Skin epidermis (tissue), 12 donors: Measurements from ENCODE around the gene DCPS.

Source experiments
- H3K27ac ChIP-seq, 21 experiments: fragments of 200-600 bp; sonication (generic) in 11 of 21; one replicate each; pipeline ENCODE4 v1.5.0; 2020; ENCODE audit warnings: mild to moderate bottlenecking in 3 of 21, inconsistent platforms in 2 of 21, moderate library complexity in 2 of 21
- H3K4me3 ChIP-seq, 7 experiments: fragments of 200-600 bp; sonication (generic) in 2 of 7; one replicate each; pipeline ENCODE4 v1.5.0; 2020; ENCODE audit warnings: inconsistent platforms in 2 of 7, mild to moderate bottlenecking in 2 of 7, moderate library complexity in 1 of 7

DCPS gene

GRCh38 chr11:126318574-126319373 lies 14.9 kb downstream of the DCPS start:
- H3K27ac ChIP-seq, result peak overlapping the region in 20 of 21 experiments; percentile 13 to 92 (median 81)
- peak overlapping the region in 2 of 7 experiments; percentile 1 to 12 for H3K4me3 ChIP-seq

DNA sequence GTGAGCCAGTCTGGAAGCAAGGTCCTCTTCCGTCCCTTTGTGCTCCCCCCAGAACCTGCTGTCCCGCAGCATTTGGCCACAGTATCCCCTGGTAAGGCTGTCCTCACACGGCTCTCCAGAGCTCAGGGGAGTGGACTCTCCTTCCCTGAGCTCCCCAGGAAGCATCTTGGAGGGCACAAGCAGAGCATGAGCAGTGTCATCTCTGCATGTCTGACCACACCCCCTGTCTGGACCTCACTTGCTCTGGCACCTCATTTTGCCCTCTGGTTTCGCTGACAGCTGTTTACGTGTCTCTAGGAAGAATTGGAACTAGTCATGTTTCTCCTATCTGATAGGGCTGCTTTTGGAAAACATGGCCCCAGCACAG lies 15.5 kb downstream of the DCPS start:
- no peak overlapping the region for H3K4me3 ChIP-seq
- H3K27ac ChIP-seq, result peak overlapping the region in 19 of 21 experiments; percentile 58 to 92 (median 81)

DNA sequence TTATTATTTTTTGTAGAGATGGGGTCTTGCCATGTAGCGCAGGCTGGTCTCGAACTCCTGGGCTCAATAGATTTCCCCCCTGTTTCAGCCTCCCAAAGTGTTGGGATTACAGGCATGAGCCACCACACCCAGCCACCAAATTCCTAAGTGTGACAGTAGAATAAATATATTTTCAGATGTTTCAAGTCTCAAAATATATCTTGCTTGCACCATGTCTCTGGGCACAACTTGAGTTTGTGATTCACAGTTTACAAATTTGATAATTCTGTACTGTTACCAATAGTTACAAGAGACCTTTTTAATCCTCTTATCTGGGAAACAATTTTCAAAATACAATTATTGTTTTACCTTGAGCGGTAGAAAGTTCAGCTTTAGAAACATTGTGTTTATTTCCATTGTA lies 19.1 kb downstream of the DCPS start:
- Histone ChIP-seq H3K4me3 (no peak overlapping the region), H3K27ac (no peak overlapping the region)

DNA sequence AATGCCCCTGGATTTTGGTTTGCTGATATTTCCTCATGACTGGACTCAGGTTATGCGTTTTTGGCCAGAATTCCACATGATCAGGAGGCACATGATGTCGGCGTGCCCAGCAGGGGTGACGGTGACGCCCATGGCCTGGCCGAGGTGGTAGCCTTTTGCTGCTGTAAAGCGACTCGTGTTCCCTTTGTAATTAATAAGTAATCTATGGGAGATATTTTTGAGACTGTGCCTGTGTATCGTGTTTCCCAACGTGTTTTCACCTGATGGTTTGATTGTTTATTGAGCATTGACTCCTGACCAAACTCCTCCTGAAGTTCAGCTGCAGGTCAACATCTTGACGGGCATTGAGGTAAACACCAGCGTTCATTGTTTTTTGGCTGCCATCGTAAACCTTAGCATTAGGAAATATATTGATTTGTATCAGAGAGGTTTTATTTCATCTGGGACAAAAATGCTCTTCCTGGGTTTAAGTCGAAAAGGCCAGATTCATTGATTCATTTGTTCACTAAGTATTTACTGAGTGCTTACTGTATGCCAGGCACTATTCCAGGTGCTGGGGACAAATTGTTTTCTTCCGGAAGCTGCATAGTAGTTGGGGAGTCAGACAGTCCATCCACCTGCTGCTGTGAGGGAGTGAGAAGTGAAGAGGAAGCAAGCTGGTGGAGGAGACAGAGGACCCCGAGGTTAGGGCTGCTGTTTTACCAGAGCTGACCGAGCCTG lies 23.6 kb downstream of the DCPS start:
- Histone ChIP-seq H3K27ac (peak overlapping the region in 1 of 21 experiments; percentile 24), H3K4me3 (no peak overlapping the region)

DNA sequence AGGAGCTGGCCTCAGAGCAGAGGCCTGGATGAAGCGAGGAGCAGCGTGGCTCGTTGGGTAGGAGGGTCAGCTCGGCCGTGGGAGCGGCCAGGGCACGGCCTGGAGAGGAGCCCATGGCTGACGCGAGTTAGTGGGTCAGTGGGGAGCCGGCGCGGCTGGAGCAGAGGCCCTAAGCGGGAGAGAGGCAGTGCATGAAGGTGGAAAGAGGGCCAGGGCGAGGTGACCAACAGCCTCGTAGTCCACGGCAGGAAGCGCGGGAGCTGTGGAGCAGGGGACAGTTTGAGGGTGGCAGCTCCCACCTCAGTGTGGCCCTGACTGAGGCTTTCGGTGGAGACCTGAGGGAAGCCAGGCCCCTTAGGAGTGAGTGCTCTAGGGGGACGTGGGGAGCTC lies 24.1 kb downstream of the DCPS start:
- H3K27ac ChIP-seq, result peak overlapping the region in 1 of 21 experiments; percentile 24

GRCh38 chr11:126328444-126328843 lies 24.6 kb downstream of the DCPS start:
- peak overlapping the region in 4 of 21 experiments; percentile 13 to 31 (median 22) for H3K27ac ChIP-seq
- H3K4me3 ChIP-seq, result no peak overlapping the region

More for the DNA sequence above, 24.1 kb downstream of the DCPS start:
- no peak overlapping the region for H3K4me3 ChIP-seq

GRCh38 chr11:126328938-126329643 lies 25.2 kb downstream of the DCPS start:
- Histone ChIP-seq H3K27ac (peak overlapping the region in 6 of 21 experiments; percentile 0 to 42 (median 22)), H3K4me3 (no peak overlapping the region)

DNA sequence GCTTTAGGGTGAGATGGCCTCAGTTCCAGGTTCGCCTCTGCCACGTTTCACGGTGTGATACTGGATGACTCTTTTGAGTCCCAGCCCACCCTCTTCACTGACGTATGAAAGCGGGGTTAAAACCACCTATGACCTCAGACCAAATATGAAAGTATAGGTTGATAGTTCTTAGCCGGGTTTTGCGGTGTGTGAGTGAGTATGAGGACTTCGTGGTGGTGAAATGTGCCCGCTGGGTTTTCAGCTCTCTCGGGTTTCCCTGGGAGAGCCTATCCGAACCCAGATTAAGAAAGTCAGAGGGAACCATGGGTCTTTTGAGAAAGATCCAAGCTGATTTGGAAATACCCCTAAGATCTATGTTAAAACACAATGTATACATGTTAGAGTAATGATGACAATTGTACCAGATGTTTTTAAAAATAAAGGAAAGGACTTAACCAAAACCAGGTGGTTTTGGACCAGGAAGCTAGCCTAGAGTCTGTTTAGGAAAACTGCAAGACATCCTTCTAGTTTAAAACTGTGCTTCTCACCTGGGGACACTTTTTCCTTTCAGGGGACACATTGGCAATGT lies 25.9 kb downstream of the DCPS start:
- H3K4me3 ChIP-seq, result no peak overlapping the region
- H3K27ac ChIP-seq, result peak overlapping the region in 3 of 21 experiments; percentile 0 to 42 (median 31)

- H3K27ac ChIP-seq, result no peak overlapping the region
- no peak overlapping the region for H3K4me3 ChIP-seq
Measured at GRCh38 chr11:126331286-126331685, 27.4 kb downstream of the DCPS start.

DNA sequence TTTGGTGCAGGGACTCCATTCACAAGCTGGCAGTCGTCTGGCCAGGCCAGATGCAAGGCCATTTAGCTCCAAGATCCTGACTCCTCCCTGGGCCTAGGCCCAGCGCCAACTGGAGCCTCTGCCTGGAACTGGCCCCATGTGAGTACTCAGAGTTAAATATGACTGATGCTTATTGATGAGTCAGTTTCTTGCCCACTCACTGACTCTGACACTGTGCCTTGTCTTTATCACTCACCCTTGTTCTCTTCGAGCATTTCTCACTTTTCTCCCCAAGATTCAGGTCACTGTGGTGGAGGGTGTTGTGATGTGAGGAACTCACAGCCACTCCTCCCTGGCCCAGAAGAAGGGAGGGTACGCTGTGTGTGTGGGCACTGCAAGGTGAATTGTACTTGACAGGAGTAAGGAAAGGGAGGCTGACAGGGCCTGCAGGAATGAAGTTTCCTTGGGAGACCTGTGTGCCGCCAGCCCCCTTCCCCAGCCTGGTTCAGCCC lies 28.4 kb downstream of the DCPS start:
- H3K27ac ChIP-seq, result peak overlapping the region in 3 of 21 experiments; percentile 9 to 26 (median 11)
- H3K4me3 ChIP-seq, result no peak overlapping the region

GRCh38 chr11:126333142-126333541 lies 29.3 kb downstream of the DCPS start:
- H3K4me3 ChIP-seq, result no peak overlapping the region
- peak overlapping the region in 1 of 21 experiments; percentile 26 for H3K27ac ChIP-seq

GRCh38 chr11:126334659-126335462 lies 31.0 kb downstream of the DCPS start:
- H3K27ac ChIP-seq, result no peak overlapping the region

GRCh38 chr11:126335463-126335760 lies 31.6 kb downstream of the DCPS start:
- H3K27ac ChIP-seq, result no peak overlapping the region
- no peak overlapping the region for H3K4me3 ChIP-seq

More at GRCh38 chr11:126334659-126335462, 31.0 kb downstream of the DCPS start:
- H3K4me3 ChIP-seq, result no peak overlapping the region

GRCh38 chr11:126336138-126336541 lies 32.3 kb downstream of the DCPS start:
- H3K27ac ChIP-seq, result no peak overlapping the region
- H3K4me3 ChIP-seq, result no peak overlapping the region

GRCh38 chr11:126336671-126337101 lies 32.8 kb downstream of the DCPS start:
- H3K4me3 ChIP-seq, result no peak overlapping the region
- no peak overlapping the region for H3K27ac ChIP-seq

GRCh38 chr11:126337126-126337473 lies 33.2 kb downstream of the DCPS start:
- Histone ChIP-seq H3K4me3 (no peak overlapping the region), H3K27ac (no peak overlapping the region)

- no peak overlapping the region for H3K27ac ChIP-seq
- no peak overlapping the region for H3K4me3 ChIP-seq
Measured at GRCh38 chr11:126337474-126338241, 33.8 kb downstream of the DCPS start.

DNA sequence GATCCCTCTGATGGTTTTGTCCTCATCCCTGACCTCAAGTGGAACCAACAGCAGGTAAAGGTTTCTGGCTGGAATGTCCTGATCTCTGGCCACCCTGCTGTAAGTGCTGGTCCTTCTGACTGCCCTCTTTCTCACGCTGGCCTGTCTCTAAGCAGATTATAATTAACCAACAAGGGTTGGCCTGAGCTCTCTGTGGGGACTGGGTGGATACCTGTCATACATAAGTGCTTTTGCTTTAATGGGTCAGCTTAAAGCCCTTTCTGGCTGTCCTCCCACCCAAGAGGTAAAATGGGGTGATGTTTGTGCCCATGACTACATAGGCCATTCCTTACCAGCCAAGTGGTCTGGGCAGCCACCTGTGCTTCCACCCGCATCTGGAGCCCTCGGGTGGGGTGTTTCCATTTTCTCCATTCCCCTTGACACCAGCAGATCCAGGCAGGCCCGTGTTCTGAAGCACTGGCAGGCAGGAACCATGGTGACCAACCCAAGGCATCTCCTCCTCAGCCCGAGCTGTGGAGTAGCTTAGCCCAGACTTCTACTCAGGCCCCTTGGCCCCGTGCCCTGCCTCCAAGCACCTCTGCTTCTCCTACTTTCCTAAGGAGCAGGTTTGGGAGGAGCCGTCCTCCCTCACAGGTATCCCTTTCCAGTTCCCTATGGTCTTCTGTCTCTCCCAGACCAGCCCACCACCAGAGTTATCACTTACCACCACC lies 34.6 kb downstream of the DCPS start:
- H3K4me3 ChIP-seq, result no peak overlapping the region
- H3K27ac ChIP-seq, result peak overlapping the region in 1 of 21 experiments; percentile 28
